ENCODE data around the gene BSN.
"Not testable (repeated sequence)": the region's sequence is repeated elsewhere in the genome, so short reads cannot be mapped to it uniquely, and the experiment has no call there.

The BSN gene

GRCh38 chr3:49535971-49536874 lies 18.1 kb upstream of the BSN start:
- DNase-seq (ENCODE audit: low read depth in 2 of 2) = no peak

GRCh38 chr3:49536875-49537533 lies 17.3 kb upstream of the BSN start:
- DNase-seq (ENCODE audit: low read depth in 2 of 2) = no peak

- DNase-seq (ENCODE audit: low read depth in 2 of 2) = peak; percentile 81 to 83
Measured at GRCh38 chr3:49539659-49540560, 14.4 kb upstream of the BSN start.

- DNase-seq (ENCODE audit: low read depth in 2 of 2) = no peak
Measured at GRCh38 chr3:49552087-49552486, 2.2 kb upstream of the BSN start.

- no peak for DNase-seq (ENCODE audit: low read depth in 2 of 2)
Measured at GRCh38 chr3:49553324-49553691, 969 bp upstream of the BSN start.

- no peak for DNase-seq (ENCODE audit: low read depth in 2 of 2)
Measured at GRCh38 chr3:49554633-49555265, 472 bp downstream of the BSN start.

GRCh38 chr3:49556500-49557275 lies 2.4 kb downstream of the BSN start:
- DNase-seq (ENCODE audit: low read depth in 2 of 2) = no peak

- DNase-seq (ENCODE audit: low read depth in 2 of 2) = no peak
Measured at GRCh38 chr3:49563040-49563578, 8.8 kb downstream of the BSN start.

- DNase-seq (ENCODE audit: low read depth in 2 of 2) = no peak
Measured at GRCh38 chr3:49563766-49564165, 9.5 kb downstream of the BSN start.

- DNase-seq (ENCODE audit: low read depth in 2 of 2) = no peak
Measured at GRCh38 chr3:49566312-49566711, 12.0 kb downstream of the BSN start.

- DNase-seq (ENCODE audit: low read depth in 2 of 2) = no peak
Measured at GRCh38 chr3:49567406-49567805, 13.1 kb downstream of the BSN start.

- DNase-seq (ENCODE audit: low read depth in 2 of 2) = no peak
Measured at GRCh38 chr3:49568965-49569364, 14.7 kb downstream of the BSN start.

GRCh38 chr3:49570028-49570654 lies 15.9 kb downstream of the BSN start:
- DNase-seq (ENCODE audit: low read depth in 2 of 2) = no peak

GRCh38 chr3:49582177-49582576 lies 27.9 kb downstream of the BSN start:
- DNase-seq (ENCODE audit: low read depth in 2 of 2) = no peak

GRCh38 chr3:49585261-49585755 lies 31.0 kb downstream of the BSN start:
- not testable (repeated sequence) for DNase-seq (ENCODE audit: low read depth in 2 of 2)

GRCh38 chr3:49591615-49592014 lies 37.3 kb downstream of the BSN start:
- DNase-seq (ENCODE audit: low read depth in 2 of 2) = no peak

- no peak for DNase-seq (ENCODE audit: low read depth in 2 of 2)
Measured at GRCh38 chr3:49593041-49593440, 38.8 kb downstream of the BSN start.

GRCh38 chr3:49600781-49601180 lies 46.5 kb downstream of the BSN start:
- DNase-seq (ENCODE audit: low read depth in 2 of 2) = no peak

GRCh38 chr3:49601358-49602048 lies 47.2 kb downstream of the BSN start:
- DNase-seq (ENCODE audit: low read depth in 2 of 2) = no peak
